DMS79 treated with DMSO at 0.1 percent for 48 hours (cell line): ENCODE data around the gene ENKUR.
"Not testable (repeated sequence)": the region's sequence is repeated elsewhere in the genome, so short reads cannot be mapped to it uniquely, and the experiment has no call there.

Source experiments
- DNase-seq: peaks from one replicate; lab custom pipeline; 2025; lab: John Stamatoyannopoulos, UW

ENKUR gene

GRCh38 chr10:24973163-24973562, 42.8 kb downstream of the ENKUR start:
- no peak for DNase-seq

GRCh38 chr10:24971374-24971773, 44.6 kb downstream of the ENKUR start:
- no peak for DNase-seq

DNA sequence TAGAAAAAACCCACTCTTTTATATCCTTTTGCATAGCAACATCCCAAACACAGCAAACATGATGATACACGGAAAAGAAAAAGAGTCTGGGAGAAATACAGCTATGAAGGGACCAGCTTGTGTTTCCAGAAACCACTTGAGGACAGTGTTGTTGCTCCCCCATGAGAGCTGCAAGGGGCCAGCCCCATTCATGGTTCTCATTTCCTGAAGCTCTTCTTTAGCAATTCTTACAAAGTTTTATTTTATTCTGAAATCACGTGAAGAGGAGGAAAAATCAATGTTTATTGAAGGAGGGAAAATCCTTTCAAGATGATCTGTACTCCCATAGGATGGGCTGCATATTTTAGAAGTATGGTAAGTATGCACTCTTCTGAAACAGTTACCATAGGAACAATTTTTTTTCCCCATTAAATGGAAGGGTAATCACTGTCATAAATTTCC, 46.1 kb downstream of the ENKUR start:
- no peak for DNase-seq

DNA sequence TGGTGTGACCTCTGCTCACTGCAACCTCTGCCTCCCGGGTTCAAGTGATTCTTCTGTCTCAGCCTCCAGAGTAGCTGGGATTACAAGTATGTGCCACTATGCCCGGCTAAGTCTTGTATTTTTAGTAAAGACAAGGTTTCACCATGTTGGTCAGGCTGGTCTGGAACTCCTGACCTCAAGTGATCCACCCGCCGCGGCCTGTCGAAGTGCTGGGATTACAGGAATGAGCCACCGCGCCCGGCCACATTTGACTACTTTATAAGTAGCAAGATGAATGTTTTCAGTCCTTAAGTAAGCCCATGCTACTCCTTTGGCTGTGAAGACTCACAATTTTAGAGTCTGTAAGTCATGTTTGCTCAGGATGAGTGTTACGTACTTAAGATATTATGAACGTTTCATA, 47.0 kb downstream of the ENKUR start:
- not testable (repeated sequence) for DNase-seq

DNA sequence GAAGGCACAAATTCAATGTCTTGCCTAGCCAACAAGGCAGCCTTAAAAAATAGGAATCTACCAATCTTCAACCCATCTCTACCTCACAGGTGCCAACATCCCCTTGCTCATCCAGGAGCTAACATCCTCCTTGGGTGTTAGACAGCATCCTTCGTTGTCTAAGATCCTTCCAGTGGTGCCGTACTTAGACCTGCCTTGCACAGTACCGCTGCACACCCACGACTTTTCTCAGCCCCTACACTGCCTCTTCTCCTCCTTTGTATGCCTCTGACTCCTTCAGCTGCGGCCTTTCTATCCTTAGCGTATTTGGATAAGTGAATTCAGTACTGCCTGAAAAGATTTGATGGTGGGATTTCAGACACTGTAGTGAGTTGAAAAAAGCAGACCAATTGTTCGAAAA, 47.6 kb downstream of the ENKUR start:
- DNase-seq = no peak

- no peak for DNase-seq
Measured at GRCh38 chr10:24966962-24967481, 48.9 kb downstream of the ENKUR start.

- no peak for DNase-seq
Measured at GRCh38 chr10:24965051-24965450, 50.9 kb downstream of the ENKUR start.

GRCh38 chr10:24963521-24964041, 52.4 kb downstream of the ENKUR start:
- no peak for DNase-seq

DNA sequence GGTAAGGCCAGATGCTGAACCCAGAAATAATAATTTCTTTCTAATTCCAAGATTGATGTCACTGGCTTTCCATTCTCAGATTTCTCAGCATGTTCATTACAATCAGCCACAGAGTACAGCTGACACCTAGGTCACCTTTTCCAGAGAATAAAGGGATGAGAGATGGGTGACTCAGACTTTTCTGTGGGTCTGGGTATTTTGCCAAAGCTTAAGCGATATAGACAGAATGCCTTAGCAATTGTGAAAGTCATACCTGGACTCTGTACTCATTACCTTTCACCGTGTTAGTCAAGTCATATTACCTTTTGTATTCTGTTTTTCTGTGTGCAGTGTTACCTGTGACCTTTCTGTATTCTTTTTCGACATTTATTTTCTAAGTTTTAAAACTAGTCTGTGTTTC, 53.0 kb downstream of the ENKUR start:
- no peak for DNase-seq

- no peak for DNase-seq
Measured at GRCh38 chr10:24961582-24961981, 54.4 kb downstream of the ENKUR start.

GRCh38 chr10:24959382-24959730, 56.6 kb downstream of the ENKUR start:
- no peak for DNase-seq

- DNase-seq = no peak
Measured at GRCh38 chr10:24958721-24959381, 57.1 kb downstream of the ENKUR start.

DNA sequence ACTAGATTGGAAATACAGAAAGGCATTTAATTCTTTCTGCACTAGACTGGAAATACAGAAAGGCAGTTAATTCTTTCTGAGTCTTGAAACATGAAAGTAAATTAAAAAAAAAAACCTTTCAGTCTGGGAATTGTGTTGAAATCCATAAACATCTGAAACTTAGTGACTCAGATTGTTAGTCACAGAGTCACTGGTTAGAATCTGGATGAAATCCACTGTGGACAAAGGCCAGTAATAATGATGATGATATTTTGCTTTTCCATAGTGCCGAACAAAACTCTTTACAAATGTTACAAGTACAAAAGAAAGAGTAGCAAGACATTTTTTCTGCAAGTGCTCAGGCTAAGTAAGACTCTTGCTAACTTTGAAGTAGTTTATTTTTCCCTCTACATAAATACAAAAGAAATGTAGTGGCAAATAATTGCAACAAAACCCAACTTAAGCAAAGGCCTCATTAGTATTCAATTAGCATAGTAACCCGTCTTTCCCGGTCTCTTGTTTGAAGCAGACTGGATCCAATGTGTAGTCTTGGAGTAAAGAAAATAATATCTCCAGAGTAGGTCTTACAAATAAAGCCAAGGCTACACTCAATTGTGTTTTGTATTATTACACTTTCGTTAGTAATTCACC, 57.8 kb downstream of the ENKUR start:
- DNase-seq = no peak

DNA sequence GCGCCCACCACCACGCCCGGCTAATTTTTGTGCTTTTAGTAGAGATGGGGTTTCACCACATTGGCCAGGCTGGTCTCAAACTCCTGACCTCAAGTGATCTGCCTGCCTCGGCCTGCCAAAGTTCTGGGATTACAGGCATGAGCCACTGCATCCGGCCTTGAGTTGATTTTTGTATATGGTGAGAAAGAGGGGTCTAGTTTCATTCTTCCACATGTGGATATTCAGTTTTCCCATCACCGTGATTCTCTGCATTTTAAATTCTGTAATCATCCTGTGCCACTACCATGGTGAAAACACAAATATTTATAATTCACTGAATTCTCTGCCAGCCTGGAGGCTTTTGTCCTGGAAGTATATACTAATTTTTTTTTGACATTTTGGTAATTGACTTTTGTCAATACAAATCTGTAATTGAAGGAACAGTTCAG, 58.3 kb downstream of the ENKUR start:
- DNase-seq = not testable (repeated sequence)

- DNase-seq = no peak
Measured at GRCh38 chr10:24953675-24954074, 62.3 kb downstream of the ENKUR start.

DNA sequence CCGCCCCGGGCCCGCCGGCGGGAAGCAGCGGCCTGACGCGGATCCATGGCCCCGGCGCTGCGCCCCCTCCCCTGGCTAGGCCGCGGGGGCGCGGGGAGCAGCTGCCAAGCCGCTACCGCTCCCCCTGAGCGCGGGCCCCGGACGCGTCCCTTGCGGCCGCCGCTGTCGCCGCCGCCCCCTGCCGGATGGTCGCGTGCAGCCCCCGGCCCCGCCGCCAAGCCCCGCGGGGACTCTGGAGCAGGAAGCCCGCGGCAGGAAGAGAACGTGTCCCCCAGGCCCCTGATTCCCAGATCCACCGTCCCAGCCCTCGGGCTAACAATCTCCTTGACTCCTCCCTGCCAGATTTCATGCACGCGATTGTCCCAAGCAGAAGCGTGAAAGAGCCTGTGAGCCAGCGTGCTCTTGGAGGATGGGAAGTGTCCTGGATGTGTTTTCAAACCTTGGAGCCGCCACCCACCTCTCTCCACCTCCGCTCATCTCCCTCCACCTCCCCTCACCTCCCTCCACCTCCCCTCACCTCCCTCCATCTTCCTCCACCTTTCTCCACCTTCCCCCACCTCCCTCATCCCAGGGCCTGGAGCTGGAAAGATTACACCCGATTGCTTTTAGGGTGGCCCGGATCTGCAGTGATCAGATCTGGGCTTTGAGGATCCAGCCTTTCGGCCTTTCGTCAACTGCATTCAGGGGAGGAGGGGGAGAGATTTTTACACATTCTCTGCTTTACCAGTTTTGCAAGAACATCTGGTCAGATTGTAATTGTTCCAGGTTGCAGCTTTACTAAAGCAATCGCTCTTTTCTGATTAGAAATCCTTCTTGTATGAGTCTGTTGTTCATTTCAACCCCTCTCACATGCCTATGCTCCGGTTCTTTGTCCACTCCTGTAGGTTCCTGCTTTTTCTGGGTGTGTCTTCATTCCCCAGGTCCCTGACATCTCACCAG, 63.0 kb downstream of the ENKUR start:
- DNase-seq = peak; percentile 36

- peak; percentile 10 for DNase-seq
Measured at GRCh38 chr10:24952143-24952706, 63.7 kb downstream of the ENKUR start, which contains the start of gene PRTFDC1. Gene PRTFDC1, minus strand, starts transcription at chr10:24952606. Its CDS starts 31 bp downstream, at chr10:24952575.

GRCh38 chr10:24951201-24952142, 64.5 kb downstream of the ENKUR start:
- DNase-seq = no peak

GRCh38 chr10:24950439-24950838, 65.5 kb downstream of the ENKUR start:
- DNase-seq = no peak

- DNase-seq = no peak
Measured at GRCh38 chr10:24949616-24950015, 66.3 kb downstream of the ENKUR start.
